GM19023 (cell line): ENCODE measurements around the gene MPIG6B.

Source experiments
- ATAC-seq: cut with Tn5 transposase; IDR thresholded peaks from one replicate; pipeline ENCODE4 v1.9.1; 2021; ENCODE audit warnings: mild to moderate bottlenecking, moderate library complexity; ENCODE audit not compliant: unreplicated experiment

MPIG6B gene, protein sequence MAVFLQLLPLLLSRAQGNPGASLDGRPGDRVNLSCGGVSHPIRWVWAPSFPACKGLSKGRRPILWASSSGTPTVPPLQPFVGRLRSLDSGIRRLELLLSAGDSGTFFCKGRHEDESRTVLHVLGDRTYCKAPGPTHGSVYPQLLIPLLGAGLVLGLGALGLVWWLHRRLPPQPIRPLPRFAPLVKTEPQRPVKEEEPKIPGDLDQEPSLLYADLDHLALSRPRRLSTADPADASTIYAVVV

DNA sequence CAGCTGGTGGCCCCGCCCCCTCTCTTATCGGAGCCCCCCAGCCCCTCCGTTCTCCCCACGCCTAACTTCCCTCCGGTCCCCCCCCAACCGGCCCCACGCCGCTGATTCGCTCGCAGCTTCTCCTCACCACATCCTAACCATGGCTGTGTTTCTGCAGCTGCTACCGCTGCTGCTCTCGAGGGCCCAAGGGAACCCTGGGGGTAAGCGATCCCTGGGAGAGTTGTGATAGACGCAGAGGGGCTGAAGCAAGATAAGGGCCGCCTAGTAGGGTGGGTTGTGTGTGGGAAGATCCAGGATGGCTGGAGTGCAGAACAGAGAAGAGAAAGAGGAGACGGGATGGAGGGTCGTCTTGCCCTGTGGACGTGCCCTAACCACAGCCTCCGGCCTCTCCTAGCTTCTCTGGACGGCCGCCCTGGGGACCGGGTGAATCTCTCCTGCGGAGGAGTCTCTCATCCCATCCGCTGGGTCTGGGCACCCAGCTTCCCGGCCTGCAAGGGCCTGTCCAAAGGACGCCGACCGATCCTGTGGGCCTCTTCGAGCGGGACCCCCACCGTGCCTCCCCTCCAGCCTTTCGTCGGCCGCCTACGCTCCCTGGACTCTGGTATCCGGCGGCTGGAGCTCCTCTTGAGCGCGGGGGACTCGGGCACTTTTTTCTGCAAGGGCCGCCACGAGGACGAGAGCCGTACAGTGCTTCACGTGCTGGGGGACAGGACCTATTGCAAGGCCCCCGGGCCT is at the start of gene MPIG6B:
Gene MPIG6B, plus strand, starts transcription at position 129 of the 735 bp plus-strand sequence. Its CDS starts 11 bp downstream, at position 140.
- ATAC-seq, result no peak

DNA sequence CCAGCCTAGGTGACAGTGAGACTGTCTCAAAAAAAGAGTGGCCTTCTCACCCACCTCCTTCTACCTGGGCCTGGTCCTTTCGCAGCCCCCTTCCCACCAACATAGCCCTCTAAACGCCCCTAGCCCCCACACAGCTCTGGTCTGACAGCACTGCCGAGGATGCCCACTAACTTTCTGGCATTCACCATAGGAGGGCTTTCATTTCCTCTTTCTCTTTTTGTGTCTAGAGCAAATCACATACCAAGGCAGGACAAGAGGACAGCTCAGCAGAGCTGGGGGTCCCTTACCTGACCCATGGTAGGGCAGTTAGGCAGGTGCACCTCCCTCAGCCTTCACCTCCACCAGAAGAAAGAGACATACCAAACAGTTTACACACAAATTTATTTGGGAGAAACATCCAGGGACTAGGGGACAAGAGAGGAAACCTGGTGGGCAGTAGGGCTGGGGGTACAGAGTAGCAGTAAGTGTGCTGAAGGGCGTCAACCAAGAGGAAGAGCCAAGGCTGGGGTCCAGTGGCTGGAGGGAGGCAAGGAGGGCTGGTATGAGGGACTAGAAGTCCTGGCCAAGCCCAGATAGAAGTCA is 46.8 kb upstream of the MPIG6B start:
- no peak for ATAC-seq

DNA sequence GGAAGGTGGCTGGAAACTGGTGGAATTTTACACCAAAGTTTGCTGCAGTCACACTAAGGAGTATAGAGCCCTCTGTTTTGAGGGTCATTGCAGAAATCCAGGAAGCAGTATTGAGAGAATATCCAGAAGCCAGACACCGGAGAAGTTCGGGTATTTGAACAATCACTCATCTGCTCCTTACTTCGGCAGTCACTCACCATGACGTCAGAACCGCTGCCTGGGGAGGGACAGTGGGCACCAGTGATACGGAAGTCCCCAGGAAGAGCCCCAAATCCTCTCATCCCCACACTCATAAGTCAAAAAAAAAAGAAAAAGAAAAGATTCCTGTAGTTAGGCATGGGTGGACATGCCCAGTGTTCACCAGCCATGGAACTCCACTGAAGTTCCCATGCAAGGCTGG is 46.3 kb upstream of the MPIG6B start:
- ATAC-seq, result no peak

DNA sequence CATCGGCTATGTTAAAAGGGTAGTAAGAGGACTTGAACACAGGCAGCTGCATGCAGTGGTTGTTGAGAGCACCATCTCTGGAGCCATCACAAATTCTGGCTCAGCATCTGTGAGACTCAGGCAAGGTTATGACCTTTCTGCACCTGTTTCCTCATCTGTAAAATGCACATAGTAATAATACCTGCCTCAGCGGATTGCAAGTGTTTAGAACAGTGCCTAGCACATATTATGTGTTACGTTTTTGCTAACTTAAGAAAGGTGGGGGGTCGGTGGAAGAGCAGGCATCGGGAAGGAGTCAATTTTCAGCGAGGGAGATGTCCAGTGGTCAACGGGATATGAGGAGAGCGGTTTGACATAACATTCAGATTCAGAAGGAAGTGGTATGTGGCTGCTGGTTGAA is 45.2 kb upstream of the MPIG6B start:
- no peak for ATAC-seq

DNA sequence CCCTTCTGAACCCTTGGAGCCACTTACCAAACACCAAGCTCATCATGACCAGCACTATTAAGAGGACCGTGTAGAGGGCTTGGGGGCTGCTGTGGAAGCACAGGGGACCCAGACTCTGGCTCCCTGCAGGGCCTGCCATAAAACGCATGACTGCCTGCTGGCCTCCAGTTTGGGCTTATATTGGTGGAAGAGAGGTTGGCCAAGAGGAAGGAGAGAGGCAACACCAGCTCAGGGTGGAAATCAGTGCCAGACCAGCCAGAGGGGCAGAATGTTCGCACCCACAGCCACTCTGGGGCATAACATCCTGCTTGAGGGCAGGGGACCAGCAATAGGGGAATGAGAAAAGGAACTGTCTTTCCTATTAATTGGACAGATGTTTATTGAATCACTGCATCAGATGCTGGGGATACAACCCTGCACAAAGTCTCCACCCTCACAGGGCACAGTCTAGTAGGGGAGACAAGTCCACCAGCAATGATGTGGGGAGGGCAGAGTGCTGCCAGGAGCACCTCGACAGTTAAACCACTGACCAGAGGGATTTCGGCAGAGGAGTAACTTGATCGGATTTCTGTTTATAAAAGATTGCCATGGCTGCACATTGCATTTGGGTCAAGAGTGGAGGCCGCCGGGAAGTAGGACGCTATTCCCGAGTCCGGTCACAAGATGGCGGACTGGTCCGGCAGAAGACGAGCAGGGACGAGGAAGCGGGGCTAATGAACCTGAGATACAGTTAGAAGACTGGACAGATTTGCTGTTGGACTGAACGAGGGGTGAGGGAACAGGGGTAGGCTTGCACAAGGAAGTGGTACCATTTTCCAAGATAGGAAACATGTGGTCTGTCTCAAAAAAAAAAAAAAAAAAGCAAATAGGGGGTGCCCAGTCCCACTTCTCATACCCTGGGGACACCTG is 42.7 kb upstream of the MPIG6B start, which contains the start of gene LY6G5C:
Gene LY6G5C, minus strand, starts transcription at position 842 of the 909 bp plus-strand sequence. Its CDS starts 694 bp downstream, at position 148.
- ATAC-seq, result no peak

DNA sequence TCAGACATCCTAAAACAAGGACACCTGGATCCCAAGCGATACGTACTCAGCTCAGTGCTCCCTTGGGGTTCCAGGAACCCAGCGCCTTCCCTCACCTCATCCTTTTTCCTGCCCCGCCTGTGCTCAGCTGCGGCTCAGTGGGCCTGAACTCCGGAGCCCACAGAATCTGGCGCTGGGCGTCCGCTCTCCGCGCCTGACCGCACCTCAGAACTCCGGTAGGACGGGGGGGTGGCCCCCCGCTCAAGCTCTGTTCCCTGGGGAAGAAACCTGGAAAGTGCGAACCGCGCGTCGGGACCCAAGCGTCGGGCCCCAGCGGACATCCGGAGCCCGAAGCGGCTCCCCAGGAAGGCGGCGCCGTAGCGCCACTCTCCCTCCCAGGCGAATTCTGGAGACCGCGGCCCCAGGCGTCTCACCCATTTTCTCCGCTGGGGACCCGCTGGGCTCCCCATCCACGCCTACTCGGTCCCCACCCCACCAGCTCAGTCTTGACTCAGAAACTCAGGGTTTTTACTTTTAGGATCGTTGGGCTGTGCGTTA is 42.0 kb upstream of the MPIG6B start:
- no peak for ATAC-seq

DNA sequence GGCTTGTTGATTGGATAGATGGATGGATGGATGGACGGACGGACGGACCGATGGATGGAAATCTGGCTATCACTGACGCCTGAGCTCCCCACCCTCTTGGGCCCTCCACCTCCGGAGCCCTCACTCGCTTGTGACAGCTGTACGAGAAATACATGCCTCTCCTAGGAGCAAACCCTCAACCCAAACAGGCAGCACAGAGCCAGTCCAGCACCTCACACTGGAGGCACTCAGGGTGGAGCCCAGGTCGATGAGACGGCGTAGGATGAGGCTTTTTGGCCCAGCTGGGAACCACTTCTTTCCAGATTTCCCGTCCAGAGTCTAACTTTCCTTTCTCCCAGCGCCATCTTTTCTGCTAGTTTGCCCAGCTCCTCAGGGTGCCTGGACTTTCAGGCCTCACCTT is 39.6 kb upstream of the MPIG6B start:
- ATAC-seq, result no peak

DNA sequence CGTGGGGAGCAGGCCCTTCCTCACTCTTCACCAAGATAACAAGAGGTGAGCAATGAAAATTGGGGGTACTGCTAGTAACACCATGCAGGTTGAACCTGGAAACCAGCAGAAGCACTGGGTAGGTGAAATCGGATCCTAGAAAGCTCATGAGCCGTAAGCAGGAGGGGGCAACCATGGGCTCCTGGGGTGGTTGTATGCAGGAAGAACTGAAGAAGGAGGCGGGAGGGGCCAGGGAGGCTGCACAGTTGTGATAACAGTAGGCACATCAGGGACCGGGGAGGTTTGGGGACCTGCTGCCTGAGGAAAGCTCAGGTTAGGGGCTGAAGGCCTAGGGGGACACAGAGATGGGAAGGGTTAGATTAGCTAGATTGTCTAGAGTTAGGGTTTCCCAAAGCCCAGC is 36.7 kb upstream of the MPIG6B start:
- ATAC-seq, result no peak

DNA sequence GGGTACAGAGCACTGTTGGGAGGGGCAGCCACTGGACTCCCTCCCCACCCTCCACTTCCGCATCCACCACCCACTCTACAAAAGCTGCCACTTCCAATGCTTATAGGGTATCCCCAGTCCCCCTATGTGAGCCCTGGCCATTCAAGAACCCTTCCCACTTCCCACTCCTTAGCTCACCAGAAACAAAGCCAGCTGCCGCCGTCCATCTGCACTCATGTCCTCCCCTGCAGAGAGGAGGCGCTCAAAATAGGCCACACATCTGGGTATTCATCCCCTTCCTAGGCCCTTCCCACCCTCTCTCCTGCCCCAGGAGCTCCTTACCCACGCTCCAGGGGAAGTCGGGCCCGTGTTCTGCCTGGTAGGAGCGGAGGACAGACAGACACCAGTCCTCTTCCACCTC is 35.9 kb upstream of the MPIG6B start:
- ATAC-seq, result no peak

DNA sequence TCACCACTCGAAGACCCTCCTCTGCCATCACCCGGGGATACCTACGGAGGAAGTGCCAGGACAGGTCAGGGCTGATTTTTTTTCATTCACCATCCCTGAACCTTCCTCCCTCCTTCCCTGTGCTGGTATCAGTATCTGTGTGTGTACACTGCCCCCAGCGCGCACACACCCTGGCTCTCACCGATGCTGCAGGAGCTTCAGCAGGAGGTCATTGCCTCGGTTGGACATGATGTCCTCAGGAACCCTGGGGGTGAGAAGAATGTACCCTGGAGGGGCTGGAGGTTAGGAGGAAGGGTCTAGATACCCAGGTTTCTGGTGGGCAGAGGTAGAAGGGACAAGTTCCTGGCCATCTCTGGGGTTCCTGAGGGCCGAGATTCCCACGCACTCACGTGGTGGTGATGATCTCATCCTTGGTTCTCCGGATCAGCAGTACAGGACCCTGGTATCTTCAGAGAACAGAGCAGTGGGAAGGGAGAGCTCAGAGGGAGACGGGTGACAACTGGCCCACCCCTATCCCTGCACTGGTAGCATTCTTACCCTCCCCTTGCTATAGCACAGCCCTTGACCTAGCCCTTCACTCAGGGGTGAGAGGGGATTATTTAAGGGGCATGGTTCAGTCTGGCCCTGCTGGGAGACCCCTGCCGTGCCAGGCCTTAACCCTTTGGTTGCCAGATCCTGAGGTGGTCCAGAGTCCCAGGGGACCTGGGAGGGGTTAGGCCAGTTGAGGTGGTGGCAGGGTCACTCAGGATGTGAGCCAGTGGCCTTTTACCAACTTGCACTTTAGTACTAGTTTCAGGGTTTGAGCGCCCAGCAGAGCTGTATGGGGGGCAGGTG is 35.1 kb upstream of the MPIG6B start:
- ATAC-seq, result no peak

DNA sequence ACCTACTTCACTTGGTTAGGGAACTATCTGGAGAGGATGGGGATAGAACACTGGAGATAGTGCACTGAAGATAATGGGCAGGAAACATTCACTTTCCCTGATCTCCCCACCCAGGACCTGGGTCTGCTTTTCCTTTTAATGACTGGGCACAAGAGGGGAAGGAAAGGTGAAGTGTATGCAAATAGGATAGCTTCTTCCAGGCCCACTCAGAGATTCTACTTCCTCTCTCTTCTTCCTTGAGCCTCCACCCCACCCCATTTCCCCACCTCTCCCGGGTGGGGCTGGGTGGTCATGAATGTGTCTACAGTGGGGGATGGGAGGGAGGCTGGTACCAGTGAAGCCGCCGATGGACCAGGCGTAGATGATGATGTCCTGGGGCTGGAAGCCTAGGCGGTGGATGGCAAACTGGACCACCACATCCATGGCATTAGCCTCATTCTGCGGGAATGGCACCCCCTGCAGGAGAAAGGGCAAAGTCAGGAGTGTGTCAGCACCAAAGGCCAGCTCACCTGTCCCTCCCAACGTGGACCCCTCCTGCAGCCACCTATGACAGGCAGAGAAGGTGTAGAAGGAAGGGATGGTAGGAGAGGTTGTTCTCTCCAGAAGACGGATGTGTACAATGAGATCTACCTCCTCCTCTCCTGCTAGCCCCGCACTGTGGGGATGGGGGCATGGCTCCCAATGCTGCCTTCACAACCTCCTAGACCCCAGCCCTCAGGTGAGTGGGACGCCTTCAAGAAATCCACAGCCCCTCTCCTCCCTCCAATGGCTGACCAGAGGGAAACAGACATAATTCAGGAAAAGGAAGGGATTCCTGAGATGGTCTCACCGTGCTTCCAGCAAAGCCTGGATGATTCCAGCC is 33.7 kb upstream of the MPIG6B start:
- ATAC-seq, result no peak

DNA sequence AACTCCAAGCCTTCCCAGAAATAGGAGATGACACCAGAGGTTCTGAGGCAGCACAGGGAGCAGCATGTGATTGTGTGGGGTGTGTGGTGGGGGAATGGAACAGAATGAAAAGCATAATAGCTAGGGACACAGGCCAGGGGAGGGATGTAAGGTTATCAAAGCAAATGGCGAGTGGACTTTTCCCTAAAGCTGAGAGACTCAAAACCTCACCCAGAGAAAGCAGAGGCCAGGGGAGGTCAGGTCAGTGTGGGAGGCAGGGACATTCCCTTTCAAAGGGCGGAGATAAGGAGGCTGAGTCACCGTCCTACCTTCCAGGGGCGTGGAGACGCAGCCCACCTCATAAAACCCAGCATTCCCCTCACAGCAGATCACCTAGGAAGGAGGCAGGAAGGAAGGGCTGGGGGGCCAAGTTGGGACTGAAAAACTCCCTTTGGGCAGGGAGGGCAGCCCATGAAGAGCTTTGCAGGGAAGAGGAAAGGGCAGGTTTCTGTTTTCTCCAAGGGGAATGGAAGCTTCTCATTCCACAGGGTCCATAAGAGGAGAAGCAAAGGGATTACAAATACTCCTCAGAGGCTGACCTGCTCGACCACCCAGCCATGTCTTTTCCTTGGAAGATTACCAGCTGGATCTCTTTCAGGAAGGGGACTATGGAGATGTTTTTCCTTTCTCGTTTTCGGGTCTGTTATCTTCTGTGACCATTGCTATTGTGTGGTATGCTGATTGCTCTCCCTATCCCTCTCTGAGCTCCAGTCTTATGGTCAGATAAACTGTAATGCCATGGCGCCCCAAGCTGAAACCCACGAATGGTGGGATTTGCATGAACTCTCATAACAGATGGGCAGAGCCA is 32.7 kb upstream of the MPIG6B start:
- no peak for ATAC-seq

DNA sequence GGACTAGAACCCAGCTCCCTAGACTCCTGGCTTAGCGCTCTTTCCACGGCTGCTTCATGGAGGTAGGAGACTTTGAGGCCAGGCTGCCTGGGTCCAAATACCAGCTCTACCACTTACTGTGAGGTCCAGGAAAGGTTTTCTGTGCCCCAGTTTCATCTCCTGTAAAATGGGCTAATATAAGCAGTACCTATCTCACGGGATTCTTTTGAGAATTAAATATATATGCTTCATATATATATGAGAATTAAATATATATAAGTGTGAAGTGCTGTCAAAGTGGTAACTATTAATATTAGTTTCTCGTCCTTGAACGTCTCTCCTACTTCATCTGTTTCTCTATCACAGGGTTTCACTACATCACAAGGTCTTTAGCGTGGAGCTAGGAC is 32.1 kb upstream of the MPIG6B start:
- ATAC-seq, result no peak

DNA sequence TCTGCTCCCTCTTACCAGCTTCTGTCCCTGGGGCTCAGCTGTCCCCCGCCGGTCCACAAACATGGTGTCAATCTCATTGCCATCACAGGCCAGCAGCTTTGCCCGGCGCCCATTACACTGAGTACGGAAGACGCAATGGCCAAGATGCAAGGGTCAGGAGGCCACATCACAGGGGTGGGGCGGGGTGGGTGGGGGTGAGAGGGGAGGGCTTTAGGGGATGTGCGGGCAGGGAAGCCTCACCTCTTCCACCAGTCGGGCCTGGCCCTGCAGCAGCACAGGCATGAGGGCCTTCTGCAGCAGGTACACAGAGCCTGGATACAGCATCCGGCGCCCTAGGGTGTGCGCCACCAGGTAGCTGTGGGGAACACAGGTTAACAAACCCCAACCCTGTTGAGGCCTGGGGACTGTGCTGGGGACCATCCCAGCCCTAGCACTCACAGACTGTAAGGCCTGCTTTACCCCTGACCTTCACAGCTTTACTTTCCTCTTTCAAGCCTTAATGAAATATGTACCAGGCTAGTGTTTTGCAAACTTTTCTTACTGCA is 31.5 kb upstream of the MPIG6B start:
- ATAC-seq, result no peak

DNA sequence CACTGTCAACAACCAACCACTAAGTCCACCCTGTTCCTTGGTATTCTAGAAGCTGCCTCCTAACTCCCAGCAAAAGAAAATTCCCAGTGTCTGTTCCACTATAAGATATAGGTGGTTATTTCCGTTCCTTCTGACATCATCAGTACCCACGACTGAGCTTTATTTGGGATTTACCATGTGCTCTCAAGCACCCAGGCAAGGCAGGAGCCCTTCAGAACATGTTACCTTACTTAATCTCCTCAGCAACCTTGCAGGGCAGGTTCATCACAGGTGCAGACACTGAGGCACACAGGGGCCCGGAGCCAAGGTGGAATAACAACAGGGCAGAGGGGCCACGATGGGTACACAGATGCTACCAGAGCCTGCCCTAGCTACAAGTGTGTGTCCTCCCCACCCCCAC is 30.8 kb upstream of the MPIG6B start:
- no peak for ATAC-seq

DNA sequence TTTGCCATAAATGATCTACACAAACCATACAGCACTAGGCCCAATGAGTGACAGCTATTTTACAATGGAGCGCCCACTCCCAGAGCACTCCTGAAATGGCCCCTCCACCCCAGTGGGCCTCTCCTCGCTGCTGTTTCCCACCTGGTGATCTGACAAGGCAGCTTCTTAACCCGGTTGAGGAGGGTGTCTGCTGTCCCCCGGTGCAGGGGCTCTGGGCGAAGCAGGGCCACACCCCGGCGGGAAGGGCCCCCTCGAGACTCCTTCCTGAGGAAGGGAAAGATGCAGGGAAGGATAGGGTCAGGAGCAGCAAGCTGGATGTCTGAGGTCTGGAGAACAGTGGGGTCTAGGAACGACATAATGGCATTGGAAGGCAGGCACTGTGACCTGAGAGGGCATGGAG is 30.3 kb upstream of the MPIG6B start:
- no peak for ATAC-seq

DNA sequence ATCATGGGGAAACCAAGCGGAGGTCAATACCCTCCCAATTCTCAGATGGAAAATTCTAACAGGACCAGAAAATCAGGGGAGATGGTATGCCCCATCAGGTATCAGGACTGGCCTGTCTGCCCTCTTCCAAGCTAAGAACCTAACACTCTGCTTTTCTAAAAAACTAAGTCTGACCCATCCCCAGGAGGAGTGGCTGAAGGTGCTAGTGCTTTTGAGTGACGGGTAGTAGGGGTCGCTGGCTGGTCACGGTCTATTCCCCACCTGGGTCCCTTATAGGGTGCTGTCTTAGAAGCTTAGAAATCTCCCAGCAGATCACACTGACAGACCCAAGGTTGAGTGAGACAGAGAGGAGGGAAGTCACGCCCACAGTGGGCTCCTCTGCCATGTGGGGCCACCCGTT is 29.6 kb upstream of the MPIG6B start:
- ATAC-seq, result no peak

DNA sequence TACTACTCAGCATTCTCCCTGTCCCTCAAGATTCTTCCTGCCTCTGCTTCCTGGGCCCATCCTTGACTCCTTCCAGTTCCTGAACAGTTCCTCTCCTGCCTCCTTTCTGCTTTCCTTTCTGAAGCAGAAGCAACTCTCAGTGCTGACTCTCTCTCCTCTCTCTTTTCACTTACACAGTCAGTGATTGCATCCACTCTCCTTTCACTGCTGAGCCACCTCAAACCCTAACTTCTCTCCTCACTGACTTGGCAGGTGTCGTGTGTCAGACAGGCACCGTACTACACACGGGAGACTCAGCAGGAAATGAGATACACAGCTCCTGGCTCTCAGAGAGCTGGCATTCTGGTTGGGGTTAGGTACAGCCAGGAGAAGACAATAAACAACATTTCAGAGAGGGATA is 25.6 kb upstream of the MPIG6B start:
- ATAC-seq, result no peak
